IPS DF 19.7 (cell line): ENCODE data around the gene DMP1.
"Not testable (repeated sequence)": the region's sequence is repeated elsewhere in the genome, so short reads cannot be mapped to it uniquely, and the experiment has no call there.

Source experiments
- DNase-seq: peaks from one replicate; pipeline ENCODE4 v3.0.0-alpha.2; 2013; ENCODE audit warnings: low read depth, low spot score

DMP1 gene

DNA sequence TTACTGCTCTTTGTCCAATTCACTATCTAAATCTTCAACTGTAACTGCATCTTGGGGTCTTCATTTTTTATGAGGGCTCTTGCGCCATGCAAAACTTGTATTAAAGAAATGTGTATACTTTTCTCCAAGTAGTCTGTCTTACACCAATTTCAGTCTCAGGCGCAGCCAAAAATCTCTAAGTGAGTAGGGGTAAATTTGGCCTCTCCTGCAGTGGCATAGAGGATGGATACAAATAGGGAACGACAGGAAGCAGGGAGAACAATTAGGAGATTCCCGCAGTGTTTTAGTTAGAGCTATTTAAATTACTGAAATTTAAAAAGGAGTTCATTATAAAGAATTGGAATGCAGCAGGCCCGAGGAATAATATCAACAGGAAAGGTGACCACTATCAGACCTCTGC is 30.2 kb downstream of the DMP1 start:
- no peak for DNase-seq

GRCh38 chr4:87688316-87688715 is 38.2 kb downstream of the DMP1 start:
- DNase-seq: no peak

- not testable (repeated sequence) for DNase-seq
These were observed 40.9 kb downstream of the DMP1 start for GRCh38 chr4:87690947-87691346.

DNA sequence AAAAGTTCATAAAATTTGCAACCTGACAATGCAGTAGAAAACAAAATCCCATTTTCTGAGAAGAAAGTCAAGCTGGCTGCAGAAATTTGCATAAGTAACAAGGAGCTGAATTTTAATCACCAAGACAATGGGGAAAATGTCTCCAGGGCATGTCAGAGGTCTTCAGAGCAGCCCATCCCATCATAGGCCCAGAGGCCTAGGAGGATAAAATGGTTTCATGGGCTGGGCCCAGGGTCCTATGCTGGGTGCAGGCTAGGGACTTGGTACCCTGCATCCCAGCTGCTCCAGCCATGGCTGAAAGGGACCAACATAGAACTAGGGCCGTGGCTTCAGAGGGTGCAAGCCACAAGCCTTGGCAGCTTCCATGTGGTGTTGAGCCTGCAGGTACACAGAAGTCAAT is 42.0 kb downstream of the DMP1 start:
- DNase-seq: not testable (repeated sequence)

- DNase-seq: no peak
These were observed 47.2 kb downstream of the DMP1 start for GRCh38 chr4:87697272-87697671.

- no peak for DNase-seq
These were observed 47.9 kb downstream of the DMP1 start for GRCh38 chr4:87697945-87698344.

DNA sequence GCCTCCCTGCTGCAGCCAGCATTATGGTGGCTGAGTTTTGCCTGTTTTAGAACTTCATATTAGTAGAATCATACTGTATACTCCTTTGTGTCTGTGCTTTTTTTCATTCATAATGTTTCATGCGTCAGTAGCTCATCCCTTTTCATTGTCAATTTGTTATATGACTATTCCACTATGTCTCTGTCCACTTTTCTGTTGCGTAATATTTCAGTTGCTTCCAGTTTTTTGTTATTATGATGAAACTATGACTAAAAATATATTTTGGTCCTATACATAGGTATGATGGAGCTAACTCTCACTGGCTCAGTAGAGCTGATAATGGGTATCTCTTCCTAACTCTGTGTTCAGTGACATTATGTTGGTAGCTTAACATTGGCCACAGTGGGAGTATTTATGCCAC is 48.3 kb downstream of the DMP1 start:
- DNase-seq: no peak

DNA sequence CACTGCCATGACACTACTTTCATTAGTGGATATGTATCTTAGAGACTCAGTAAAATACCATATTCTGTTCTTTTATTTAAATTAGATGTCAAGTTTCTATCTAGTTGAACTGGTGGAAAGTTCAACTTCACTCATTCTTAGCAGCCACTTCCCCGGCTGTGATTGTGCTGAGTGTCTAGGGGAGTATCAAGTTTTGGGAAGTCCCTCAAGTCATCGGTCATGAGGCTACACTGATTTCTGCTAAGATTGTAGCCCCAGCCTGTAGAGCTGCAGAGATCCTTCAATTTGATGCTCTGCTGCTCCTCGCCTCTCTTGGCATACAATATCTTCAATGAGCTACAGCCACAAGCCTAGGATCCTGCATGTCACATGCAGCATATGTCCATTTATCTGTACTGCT is 53.9 kb downstream of the DMP1 start:
- DNase-seq: no peak

- DNase-seq: no peak
These were observed 57.3 kb downstream of the DMP1 start for GRCh38 chr4:87707279-87707918.
